Lung (tissue), 12 donors: ENCODE results near the gene ENO2. TPM values are rescaled to one million over a fixed set of nuclear protein-coding genes. Genes with fewer than 3 reads are reported as not detected.

Experiments used
- ATAC-seq: fragments of 200-7000 bp; cut with Tn5 transposase; one replicate; pipeline ENCODE4 v1.9.1; 2020; ENCODE audit warnings: moderate number of reproducible peaks; ENCODE audit not compliant: insufficient read depth, low FRiP score
- DNase-seq, 3 donors: peaks; one replicate each; pipeline ENCODE4 v3.0.0-alpha.2; 2013 to 2017
- H3K27ac ChIP-seq, 2 donors: one replicate each; pipeline ENCODE4 v1.5.1; 2013; ENCODE audit warnings: mild to moderate bottlenecking in 2 of 2, moderate library complexity in 2 of 2, control low read depth in 1 of 2, inconsistent platforms in 1 of 2, low read depth in 1 of 2, low read length in 1 of 2
- H3K27me3 ChIP-seq, 3 donors: one replicate each; pipeline ENCODE4 v1.5.1; 2013; ENCODE audit warnings: low read length in 2 of 3; ENCODE audit not compliant: control insufficient read depth in 3 of 3, insufficient read depth in 3 of 3
- H3K36me3 ChIP-seq, 4 donors: one replicate each; pipeline ENCODE4 v1.5.1; 2013; ENCODE audit warnings: low read length in 4 of 4, mild to moderate bottlenecking in 1 of 4, moderate library complexity in 1 of 4; ENCODE audit not compliant: control insufficient read depth in 4 of 4, insufficient read depth in 4 of 4
- H3K4me1 ChIP-seq, 5 donors: one replicate each; pipeline ENCODE4 v1.5.1; 2013; ENCODE audit warnings: low read length in 5 of 5, mild to moderate bottlenecking in 2 of 5, moderate library complexity in 1 of 5; ENCODE audit not compliant: control insufficient read depth in 5 of 5, insufficient read depth in 5 of 5
- H3K4me3 ChIP-seq: one replicate; pipeline ENCODE4 v1.5.1; 2013; ENCODE audit warnings: mild to moderate bottlenecking, control low read depth, moderate library complexity
- H3K9ac ChIP-seq, 2 donors: one replicate each; pipeline ENCODE4 v1.5.1; 2013; ENCODE audit warnings: low read length in 2 of 2, control low read depth in 1 of 2; ENCODE audit not compliant: insufficient read depth in 1 of 2
- H3K9me3 ChIP-seq, 4 donors: one replicate each; pipeline ENCODE4 v1.5.1; 2013; ENCODE audit warnings: low read length in 3 of 4, mild to moderate bottlenecking in 1 of 4, moderate library complexity in 1 of 4; ENCODE audit not compliant: control insufficient read depth in 4 of 4, insufficient read depth in 3 of 4
- WGBS, 2 donors: extraction: QIAGEN DNeasy Blood & Tissue Kit; methylation state at CpG; one replicate each; pipeline ENCODE4 v1.1.7; 2013; 5-methylcytosine and 5-hydroxymethylcytosine counted together
- polyA plus RNA-seq, 2 donors: library from polyadenylated mRNA; stranded (reverse); fragments of 200-250 nt; gene quantifications; one replicate each; pipeline ENCODE4 v1.2.1, GENCODE V29; 2013
- total RNA-seq, 2 donors: library from RNA; depleted of rRNA in 1 of 2; stranded (reverse); fragments of >200 nt in 1 of 2; gene quantifications; one replicate each; pipeline ENCODE4 v1.2.1, GENCODE V29; 2014 to 2021
- TF ChIP-seq, protein P1 (sequence below): IDR thresholded peaks from 2 replicates; pipeline ENCODE4 v1.5.1; 2012; ENCODE audit warnings: mild to moderate bottlenecking; ENCODE audit errors: control extremely low read depth, extremely low read depth
- donor health status: control.
- donor health status: control.
- donor health status: Bipolar disorder and iron deficiency.
- donor health status: healthy.
- donor health status: DM: yes; HTN: yes; CAD: no.

ENO2 gene
- total and polyA plus RNA-seq, 4 donors = 14.4 to 41.9 (median 30.8) TPM

DNA sequence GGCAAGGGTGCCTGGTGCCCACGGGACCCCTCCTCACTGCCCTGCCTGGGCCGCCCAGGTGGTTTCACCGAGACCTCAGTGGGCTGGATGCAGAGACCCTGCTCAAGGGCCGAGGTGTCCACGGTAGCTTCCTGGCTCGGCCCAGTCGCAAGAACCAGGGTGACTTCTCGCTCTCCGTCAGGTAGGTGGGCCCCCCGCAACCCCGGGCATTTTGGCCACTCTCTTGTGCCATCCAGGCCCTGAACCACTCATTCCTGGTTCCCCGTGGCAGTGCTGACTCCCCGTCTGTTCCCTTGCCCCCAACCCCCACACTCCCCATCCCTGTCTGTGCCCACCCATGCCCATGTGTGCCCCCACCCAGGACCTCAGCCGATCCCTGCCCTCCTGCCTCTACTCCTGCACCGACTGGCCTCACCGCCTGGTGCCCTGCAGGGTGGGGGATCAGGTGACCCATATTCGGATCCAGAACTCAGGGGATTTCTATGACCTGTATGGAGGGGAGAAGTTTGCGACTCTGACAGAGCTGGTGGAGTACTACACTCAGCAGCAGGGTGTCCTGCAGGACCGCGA lies 37.3 kb downstream of the ENO2 start:
- 33 to 59% methylated on average over 19 to 20 of the region's 20 CpGs for WGBS, 2 donors
- DNase-seq = no peak
- no peaks in the 10 kb centered on the region for H3K27me3 ChIP-seq
- TF ChIP-seq, protein P1, sequence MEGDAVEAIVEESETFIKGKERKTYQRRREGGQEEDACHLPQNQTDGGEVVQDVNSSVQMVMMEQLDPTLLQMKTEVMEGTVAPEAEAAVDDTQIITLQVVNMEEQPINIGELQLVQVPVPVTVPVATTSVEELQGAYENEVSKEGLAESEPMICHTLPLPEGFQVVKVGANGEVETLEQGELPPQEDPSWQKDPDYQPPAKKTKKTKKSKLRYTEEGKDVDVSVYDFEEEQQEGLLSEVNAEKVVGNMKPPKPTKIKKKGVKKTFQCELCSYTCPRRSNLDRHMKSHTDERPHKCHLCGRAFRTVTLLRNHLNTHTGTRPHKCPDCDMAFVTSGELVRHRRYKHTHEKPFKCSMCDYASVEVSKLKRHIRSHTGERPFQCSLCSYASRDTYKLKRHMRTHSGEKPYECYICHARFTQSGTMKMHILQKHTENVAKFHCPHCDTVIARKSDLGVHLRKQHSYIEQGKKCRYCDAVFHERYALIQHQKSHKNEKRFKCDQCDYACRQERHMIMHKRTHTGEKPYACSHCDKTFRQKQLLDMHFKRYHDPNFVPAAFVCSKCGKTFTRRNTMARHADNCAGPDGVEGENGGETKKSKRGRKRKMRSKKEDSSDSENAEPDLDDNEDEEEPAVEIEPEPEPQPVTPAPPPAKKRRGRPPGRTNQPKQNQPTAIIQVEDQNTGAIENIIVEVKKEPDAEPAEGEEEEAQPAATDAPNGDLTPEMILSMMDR = no peak
- H3K36me3 ChIP-seq = peaks cover 0 to 10% (median 1%) of the 10 kb centered on the region in 4 donors
- H3K9me3 ChIP-seq = no peaks in the 10 kb centered on the region
- H3K9ac ChIP-seq = no peak overlapping the region
- peaks cover 0 to 8% (median 0%) of the 10 kb centered on the region in 5 donors for H3K4me1 ChIP-seq
- H3K4me3 ChIP-seq = peak overlapping the region; percentile 40
- ATAC-seq = no peak
- peak overlapping the region in 1 of 2 donors; percentile 87 for H3K27ac ChIP-seq

DNA sequence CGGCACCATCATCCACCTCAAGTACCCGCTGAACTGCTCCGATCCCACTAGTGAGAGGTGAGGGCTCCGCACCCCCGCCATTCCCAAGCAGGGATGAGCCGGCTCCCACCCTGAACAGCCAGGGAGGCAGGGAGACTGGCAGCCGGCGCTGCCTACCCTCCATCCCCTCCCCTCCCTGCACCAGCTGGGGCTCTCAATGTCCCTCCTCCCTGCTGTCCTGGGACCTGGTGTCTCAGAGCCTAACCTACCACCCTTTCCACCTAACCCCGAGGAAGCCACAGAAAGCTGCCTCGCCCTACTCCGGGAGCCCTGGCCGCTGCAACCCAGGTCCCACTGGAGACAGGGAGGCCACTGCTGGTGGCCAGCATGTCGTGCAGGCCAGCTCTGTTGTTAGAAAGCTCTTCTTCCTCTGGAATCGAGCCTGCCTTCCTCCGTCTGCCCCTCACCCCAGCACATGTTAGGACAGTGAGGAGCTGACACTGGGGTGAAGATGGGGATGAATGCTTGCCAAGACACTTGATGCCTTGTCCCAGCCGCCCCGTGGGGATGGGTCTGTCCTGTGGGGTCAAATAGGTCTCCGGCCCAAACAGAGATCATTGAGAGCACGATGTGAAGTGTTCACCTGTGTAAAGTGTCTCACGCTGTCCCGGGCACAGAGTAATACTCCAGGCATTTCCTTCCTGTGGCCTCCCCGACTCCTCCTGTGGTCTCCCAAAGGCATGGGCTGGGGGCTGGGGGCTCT lies 37.9 kb downstream of the ENO2 start:
- WGBS, 2 donors = 31 to 60% methylated on average over 22 of the region's 22 CpGs
- ATAC-seq = no peak
- Histone ChIP-seq H3K9ac (no peak overlapping the region), H3K4me3 (peak overlapping the region; percentile 40), H3K36me3 (peaks cover 0 to 13% (median 0%) of the 10 kb centered on the region in 4 donors), H3K4me1 (peaks cover 0 to 8% (median 0%) of the 10 kb centered on the region in 5 donors), H3K27ac (peak overlapping the region in 1 of 2 donors; percentile 87), H3K9me3 (no peaks in the 10 kb centered on the region), H3K27me3 (no peaks in the 10 kb centered on the region)
- no peak for DNase-seq
- TF ChIP-seq, protein P1 = no peak

DNA sequence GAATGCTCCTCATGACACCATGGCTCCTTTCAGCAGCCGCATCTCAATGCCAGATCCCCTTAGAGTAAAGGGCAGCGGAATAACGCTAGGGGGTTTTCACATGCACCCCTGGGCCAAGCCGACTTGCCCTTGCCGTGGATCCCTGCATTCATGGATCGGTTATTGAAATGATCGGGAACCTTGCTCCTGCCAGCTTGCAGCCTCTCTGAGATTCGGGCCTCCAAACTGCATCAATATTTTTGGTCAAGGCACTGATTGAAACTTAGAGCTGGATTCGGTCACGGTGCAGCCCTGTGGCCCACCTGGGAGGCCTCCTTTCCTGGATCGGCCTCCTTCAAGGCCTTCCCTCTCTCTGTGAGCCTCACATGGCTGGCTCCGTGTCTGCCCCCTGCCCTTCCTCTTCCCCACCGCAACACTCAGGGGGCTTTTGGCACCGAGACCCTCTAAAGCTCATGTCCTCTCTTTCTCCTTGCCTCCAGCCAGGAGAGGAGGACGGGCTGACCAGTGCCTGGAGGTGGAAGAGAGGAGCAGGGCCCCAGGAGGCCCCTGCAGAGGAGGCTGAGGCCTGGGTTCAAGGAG lies 38.6 kb downstream of the ENO2 start:
- Histone ChIP-seq H3K36me3 (peaks cover 0 to 17% (median 0%) of the 10 kb centered on the region in 4 donors), H3K27ac (peak overlapping the region in 1 of 2 donors; percentile 87), H3K9ac (no peak overlapping the region), H3K4me1 (peaks cover 0 to 8% (median 0%) of the 10 kb centered on the region in 5 donors), H3K9me3 (no peaks in the 10 kb centered on the region), H3K4me3 (peak overlapping the region; percentile 40), H3K27me3 (no peaks in the 10 kb centered on the region)
- no peak for DNase-seq
- TF ChIP-seq, protein P1 = no peak
- ATAC-seq = no peak
- 38 to 67% methylated on average over 15 of the region's 15 CpGs for WGBS, 2 donors
